Liver (tissue), 3 donors: ENCODE results near the gene OLFML2B.

Experiments used
- CTCF ChIP-seq: fragments of 150-350 bp; IDR thresholded peaks from 2 replicates; pipeline ENCODE4 v1.5.1; 2017; ENCODE audit warnings: improper control_type of control experiment, low read depth, low read length; ENCODE audit not compliant: missing input control
- EGR1 ChIP-seq, 2 donors: IDR thresholded peaks; 2 replicates each; pipeline ENCODE4 v1.6.1; 2016 to 2018; ENCODE audit warnings: antibody characterized with exemption in 2 of 2, low read depth in 2 of 2
- RXRA ChIP-seq, 2 donors: IDR thresholded peaks; 2 replicates each; pipeline ENCODE4 v1.6.1; 2017 to 2018; ENCODE audit warnings: antibody characterized with exemption in 2 of 2, mild to moderate bottlenecking in 1 of 2
- SP1 ChIP-seq: IDR thresholded peaks from 2 replicates; pipeline ENCODE4 v1.6.1; 2018; ENCODE audit warnings: antibody characterized with exemption, mild to moderate bottlenecking
- TAF1 ChIP-seq: conservative IDR thresholded peaks from 2 replicates; pipeline ENCODE4 v1.6.1; 2016; ENCODE audit warnings: antibody characterized with exemption, mild to moderate bottlenecking
- donor health status: healthy.
- donor health status: healthy.

- no peak for TF ChIP-seq SP1
- TF ChIP-seq EGR1 (IDR thresholded peaks at IDR 0.05; ENCODE audit: low read depth in 2 of 2): no peak
- TF ChIP-seq CTCF: no peak
- no peak for TF ChIP-seq RXRA (IDR thresholded peaks at IDR 0.05)
- no peak for TF ChIP-seq TAF1
Measured at GRCh38 chr1:161987872-161988271, 35.8 kb downstream of the OLFML2B start.
